ENCODE measurements around the gene ANAPC2. TPM values are rescaled to one million over a fixed set of nuclear protein-coding genes. Genes with fewer than 3 reads are reported as not detected.

ANAPC2 gene
- total RNA-seq, 1 donor from 2014 or later, result 28.7 TPM

GRCh38 chr9:137193771-137194170 is 5.4 kb upstream of the ANAPC2 start:
- no peak for DNase-seq (ENCODE audit: low read depth)

DNA sequence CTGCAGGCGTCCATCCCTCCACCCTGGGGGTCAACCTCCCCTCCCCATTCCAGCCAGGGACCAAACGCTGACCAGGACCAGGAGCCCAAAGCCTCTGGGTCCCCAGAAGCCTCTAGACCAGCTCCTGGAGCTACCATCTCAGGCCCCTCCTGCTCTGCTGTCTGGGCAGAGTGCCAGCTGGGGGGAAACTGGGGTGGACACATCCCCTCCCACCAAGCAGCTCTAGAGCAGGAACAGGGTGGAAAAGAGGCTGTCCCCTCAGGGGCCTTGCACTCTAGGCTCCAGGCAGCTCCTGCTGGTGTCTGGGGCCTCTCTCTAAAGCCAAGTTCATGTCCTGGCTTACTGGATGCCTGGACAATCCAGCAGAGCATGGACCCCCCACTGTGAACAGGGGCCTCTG is 4.5 kb upstream of the ANAPC2 start:
- no peak for DNase-seq (ENCODE audit: low read depth)

DNA sequence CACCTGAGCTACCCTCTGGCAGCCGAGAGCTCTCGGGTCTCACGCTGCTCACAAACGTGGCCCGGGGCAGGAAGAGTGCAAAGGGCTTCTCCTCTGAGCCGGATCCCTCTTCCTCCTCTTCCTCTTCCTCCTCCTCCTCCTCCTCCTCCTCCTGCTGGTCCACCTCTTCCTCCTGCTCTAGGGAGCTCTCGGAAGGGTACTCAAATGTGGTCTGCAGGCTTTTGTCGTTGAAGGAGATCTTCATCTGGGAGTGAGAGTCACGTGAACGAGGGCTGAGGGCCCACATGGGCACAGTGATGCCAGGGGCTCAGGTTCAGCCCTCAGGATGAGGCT is 4.1 kb upstream of the ANAPC2 start:
- no peak for DNase-seq (ENCODE audit: low read depth)

DNA sequence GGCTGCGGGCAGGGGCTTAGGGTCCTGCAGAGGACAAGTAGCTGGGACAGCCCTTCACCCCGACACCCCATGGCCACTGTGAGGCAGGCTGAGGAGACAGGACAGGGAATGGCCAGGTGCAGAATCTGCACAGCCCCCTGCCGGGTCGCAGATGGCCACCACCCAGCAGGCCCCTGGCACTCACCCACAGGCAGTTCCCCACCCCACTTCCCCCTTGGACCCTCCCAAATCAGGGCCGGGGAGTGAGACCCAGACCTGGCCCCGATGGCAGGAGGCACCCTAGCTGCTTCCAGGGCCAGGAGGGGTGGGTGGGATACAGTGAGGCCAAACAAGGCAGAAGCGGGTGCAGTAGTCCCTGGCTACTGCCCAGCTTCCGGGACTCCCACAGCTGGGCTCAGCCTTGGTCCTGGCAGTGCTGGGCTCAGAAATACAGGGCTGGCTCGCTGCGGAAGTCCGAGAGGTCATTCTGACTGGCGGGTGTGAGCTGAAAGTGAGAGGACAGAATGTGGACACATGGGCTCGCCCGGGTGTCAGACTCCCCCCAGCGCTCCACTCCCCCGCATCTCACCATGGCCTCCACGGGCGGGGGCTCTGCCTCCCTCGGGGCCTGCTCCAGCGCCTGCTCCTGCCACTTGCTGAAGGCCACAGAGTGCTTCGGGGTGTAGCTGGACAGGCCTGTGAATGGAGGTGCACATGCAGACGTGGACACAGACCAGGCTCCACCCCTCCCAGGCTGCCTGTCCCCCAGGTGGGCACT is 3.5 kb upstream of the ANAPC2 start:
- no peak for DNase-seq (ENCODE audit: low read depth)

DNA sequence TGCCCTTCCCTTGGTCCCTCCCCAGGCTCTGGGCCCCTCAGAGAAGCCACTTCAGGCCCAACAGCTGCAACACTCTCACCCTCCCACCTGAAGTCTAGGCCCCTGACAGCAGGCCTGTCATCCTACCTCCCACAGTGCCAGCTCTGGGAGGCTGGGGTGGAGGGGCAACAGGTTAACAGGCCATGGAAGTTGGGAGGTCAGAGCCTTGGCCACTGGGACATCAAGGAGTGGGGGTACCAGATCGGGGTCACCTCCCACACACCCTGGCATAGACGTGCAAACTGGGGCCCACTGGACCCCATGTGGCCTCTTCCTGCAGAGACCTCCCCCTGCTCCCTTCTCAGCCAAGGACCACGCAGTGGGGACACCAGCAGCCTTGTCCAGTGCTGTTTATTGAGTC is 2.9 kb upstream of the ANAPC2 start:
- DNase-seq (ENCODE audit: low read depth), result no peak

- DNase-seq (ENCODE audit: low read depth), result peak; percentile 85
Measured at GRCh38 chr9:137190315-137190856, 2.0 kb upstream of the ANAPC2 start.

- peak; percentile 78 for DNase-seq (ENCODE audit: low read depth)
Measured at GRCh38 chr9:137189297-137190295, 1.2 kb upstream of the ANAPC2 start.

GRCh38 chr9:137188086-137188489 is 272 bp downstream of the ANAPC2 start:
- DNase-seq (ENCODE audit: low read depth), result no peak

DNA sequence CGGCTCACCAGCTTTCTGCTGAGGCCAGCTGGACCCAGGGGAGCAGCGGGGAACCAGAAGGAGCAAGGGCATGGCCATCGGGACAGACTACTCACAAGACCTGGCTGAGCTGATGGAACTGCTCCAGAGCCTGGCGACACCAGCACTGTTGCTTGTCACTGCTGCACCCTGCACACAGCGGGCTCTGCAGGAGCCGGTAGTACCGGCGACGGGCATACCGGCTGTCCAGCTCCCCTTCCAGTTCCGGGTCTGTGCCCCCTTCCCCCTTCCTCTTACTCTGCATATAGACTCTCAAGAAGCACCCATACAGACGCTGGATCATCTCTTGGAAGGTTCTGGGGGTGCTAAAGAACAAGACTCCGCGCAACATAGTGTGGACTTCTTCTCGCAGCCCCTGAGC is 974 bp downstream of the ANAPC2 start:
- DNase-seq (ENCODE audit: low read depth), result no peak

DNA sequence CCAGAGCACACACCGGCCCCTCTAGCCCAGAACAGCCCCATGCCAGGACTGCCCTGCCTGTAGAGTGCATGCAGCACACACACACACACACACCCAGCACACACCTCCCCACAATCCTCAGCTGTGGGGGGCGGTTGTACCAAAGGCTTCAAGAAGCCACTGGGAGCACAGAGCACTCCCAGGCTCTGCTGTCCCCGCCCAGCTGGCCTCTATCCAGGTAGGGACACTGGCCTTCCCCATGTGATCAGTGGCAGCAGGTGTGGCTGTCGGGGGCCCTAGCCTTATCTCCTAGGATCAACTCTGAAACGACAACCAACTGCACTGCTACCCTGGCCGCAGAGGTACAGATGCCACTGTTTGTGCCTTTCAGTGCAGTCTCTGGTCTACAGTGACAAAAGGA is 2.0 kb downstream of the ANAPC2 start:
- DNase-seq (ENCODE audit: low read depth), result peak; percentile 32

DNA sequence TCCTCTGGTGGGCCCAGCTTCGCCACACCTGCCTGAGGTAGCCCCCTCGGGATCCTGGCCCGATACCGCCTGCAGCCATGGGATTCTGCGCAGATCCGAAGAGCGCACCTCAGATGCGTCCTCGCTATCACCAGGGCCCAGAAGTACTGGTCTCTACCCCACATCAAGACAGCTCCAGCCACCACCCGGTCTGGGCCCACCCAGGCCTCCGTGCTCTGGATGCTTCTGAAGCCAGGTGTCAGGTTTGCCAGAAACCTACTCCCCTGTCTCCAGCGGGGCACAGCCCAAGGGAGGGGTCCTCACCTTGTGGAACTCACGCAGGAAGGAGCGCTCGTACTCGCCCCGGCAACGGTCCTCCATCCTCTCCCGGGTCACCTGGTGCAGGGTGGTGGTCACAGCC is 2.4 kb downstream of the ANAPC2 start:
- DNase-seq (ENCODE audit: low read depth), result no peak

- DNase-seq (ENCODE audit: low read depth), result no peak
Measured at GRCh38 chr9:137184881-137185660, 3.3 kb downstream of the ANAPC2 start.

DNA sequence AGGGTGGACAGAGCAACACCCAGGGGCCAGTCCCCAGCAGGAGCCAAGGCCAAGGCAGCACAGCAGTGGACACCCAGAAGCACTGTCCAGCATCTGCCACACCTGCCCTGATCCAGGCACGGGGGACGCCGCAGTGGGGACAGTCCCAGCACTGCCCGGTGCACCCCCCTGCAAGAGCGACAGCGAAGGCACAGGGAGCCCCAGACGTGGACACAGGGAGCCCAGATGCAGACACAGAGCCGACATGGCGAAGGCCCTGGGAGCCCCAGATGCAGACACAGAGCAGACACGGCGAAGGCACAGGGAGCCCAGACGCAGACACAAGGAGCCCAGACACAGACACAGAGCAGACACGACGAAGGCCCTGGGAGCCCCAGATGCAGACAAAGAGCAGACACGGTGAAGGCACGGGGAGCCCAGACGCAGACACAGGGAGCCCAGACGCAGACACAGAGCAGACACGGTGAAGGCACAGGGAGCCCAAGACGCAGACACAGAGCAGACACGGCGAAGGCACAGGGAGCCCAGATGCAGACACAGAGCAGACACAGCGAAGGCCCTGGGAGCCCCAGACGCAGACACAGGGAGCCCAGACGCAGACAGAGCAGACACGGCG is 4.3 kb downstream of the ANAPC2 start:
- DNase-seq (ENCODE audit: low read depth), result no peak

- no peak for DNase-seq (ENCODE audit: low read depth)
Measured at GRCh38 chr9:137182836-137183235, 5.5 kb downstream of the ANAPC2 start.

DNA sequence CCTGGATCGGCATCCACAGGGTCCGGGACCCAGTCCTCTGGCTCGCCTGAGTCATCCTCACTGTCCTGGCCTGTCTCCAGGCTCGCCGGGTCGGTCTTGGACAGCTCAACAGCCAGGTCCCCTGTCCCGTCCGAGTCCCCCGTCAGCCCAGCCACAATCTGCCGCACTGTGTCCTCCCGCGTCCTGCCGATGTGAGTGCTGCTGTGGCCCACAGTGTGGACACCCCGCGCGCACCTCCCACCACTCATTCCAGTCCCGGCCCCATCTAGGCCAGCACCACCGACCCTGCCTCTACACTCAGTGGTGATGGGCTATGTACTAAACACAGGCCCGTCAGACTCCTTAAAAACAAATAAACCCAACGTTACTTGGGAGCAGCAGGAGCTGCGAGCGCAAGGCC is 6.7 kb downstream of the ANAPC2 start:
- DNase-seq (ENCODE audit: low read depth), result no peak

GRCh38 chr9:137180491-137180890 is 7.9 kb downstream of the ANAPC2 start:
- no peak for DNase-seq (ENCODE audit: low read depth)

GRCh38 chr9:137179761-137180160 is 8.6 kb downstream of the ANAPC2 start:
- no peak for DNase-seq (ENCODE audit: low read depth)

GRCh38 chr9:137178939-137179630 is 9.3 kb downstream of the ANAPC2 start:
- no peak for DNase-seq (ENCODE audit: low read depth)

DNA sequence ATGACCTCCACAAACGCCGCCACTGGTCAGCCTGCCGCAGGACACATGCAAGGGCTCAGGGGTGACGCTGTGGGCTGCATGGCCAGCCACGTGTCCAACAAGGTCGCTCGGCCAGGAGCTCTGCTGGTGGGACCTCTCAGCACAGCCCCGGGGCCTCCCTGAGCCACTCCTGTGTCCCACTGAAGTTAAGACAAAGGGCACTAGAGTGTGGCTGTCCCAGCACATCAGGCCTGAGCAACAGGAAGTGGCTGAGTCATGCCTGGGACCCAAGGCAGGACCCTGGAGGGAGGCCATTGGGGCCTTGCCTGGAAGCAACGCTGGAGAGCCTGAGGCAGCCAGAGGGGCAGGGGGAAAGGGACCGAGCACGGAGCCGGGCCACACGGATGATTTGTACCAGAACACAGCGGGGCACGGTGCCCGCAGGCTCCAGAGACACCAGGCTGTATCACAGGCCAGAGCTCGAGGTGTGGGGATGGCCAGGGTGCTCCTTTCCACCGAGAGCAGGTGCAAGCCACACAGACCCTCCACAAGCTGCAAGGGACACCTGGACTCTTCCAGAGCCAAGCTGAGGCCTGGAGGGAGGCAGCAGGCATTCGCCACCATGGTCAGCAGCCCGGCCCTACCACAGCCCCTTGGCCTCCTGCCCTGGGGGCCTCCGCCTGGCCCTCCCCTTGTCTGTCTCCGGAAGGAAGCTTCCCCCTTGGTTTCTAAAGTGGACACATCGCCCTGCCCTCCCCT is 10.0 kb downstream of the ANAPC2 start:
- no peak for DNase-seq (ENCODE audit: low read depth)
